Stimulated activated CD8-positive, alpha-beta memory T cell treated with anti-CD3 and anti-CD28 coated beads, Interleukin-12 subunit alpha, Interleukin-12 subunit beta, amount 100 ng/mL, for 24 hours (primary cell): Measurements from ENCODE around the gene KCNA4.
"Not testable (repeated sequence)": the region's sequence is repeated elsewhere in the genome, so short reads cannot be mapped to it uniquely, and the experiment has no call there.

ENCODE experiments used
- DNase-seq: peaks from one replicate; pipeline ENCODE4 v3.0.0-alpha.2; 2020; ENCODE audit errors: extremely low read depth

KCNA4 gene

DNA sequence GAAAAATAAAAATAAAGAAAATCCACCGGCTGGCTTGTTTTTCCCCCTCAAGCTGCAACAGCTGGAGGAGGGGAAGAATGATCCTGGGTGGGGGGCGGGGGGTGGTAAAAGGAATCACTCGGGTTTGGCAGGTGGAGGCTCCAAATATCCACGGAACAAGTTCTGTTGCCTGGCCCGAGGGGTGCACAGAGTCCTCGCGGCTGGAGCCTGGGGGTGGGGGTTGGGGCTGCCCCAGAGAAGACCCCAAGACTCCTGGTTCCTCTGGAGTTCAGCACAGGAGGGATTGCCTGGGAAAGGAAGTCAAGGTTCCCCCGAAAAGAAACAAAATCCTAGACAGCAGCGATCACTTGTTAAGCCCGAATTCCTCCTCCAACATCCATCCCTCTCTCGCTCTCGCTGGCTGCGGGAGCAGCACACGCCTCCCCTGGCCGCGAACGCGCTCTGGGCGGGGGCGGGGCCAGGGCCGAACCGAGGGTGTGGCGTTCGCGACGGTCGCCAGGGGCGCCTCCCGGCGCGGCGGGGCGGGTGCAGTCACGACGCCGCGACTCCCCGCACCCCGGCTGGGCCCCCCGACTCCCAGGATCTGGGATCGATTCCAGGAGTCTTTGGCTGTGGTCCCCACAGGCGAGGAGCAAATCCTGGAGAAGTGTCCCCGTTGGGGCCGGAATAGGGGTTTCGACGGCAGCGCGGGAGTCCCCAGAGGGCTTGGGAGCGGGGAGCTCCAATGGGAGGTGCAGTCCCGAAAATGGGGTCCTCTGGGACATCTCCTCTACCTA lies at the start of gene KCNA4:
TSS of gene KCNA4 (minus strand) at position 443 of the 776 bp plus-strand sequence. CDS start 4,352 bp downstream, outside the sequence.
- no peak for DNase-seq

DNA sequence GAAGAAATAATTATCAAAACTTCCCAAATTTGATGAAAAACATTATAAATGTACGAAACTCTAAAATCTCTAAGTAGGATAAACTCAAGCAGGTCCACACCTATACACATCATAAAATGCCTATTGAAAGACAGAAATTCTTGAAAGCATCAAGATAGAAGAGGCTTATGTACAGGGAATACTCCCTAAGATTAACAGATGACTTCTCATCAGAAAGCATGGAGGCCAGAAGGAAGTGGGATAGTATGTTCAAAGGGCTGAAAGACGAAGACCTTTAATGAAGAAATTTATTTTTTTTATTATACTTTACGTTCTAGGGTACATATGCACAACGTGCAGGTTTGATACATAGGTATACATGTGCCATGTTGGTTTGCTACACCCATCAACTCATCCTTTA lies 45.3 kb upstream of the KCNA4 start:
- DNase-seq, result no peak

DNA sequence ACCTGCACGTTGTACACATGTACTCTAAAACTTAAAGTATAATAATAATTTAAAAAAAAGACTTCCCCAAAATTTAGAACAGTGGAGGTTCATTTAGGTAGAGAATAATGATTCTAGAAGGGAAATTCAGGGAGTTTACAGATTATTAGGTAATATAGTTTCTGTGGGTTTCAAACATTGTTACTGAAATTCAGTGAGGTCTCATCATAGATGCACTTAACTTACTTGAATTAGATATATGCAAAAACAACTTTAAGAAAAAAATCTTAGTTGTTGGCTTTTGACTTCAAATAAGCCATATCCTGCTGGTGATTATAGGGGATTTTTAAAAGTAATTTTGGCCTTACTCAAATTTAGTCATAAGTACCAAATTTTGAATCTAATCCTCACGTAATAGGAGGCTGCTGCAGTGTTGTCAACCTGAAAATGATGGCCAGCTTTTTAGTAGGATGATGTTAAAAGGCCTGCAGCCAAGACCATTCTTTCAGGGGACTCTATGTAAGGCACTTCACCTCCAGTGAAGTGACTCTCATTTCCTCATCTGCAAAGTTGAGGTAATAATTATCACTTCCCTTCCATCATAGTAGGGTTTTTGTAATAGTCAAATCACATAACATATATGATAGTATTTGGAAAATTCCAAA lies 42.5 kb upstream of the KCNA4 start:
- no peak for DNase-seq

DNA sequence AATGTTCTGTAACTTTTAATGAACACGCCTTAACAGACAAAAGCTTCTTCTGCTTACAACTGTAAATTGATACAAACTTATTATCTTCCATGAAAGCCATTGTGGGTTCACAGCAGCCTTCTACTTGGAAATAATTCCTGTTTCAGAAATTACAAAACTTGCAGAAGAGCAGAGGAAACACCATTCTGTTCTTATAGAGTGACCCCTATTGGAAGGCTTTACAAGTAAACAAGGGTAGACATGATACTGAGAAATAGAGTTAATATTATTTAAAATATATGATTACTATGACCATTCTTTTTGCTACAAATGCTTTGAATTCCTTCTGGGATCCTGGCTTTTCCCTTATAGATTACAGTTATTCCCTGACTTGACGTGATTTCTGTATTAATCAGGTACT lies 32.4 kb upstream of the KCNA4 start:
- DNase-seq, result no peak

DNA sequence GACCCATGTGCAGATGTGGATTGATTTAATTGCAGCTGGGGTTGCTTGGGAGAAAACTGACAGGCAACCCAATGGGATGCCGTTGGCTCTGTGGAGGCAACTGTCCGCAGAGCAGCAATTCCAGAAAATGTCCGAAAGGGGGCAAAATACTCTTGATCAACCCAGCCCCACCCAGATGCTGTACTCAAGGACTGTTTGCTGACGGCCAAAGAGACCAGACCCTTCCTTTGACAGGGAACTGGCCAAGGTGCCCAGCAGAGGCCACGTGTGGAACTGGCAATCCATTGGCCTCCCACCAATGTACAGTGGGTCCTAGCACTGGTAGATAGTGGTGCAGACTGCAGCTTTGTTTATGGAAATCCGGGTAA lies 29.7 kb upstream of the KCNA4 start:
- no peak for DNase-seq

DNA sequence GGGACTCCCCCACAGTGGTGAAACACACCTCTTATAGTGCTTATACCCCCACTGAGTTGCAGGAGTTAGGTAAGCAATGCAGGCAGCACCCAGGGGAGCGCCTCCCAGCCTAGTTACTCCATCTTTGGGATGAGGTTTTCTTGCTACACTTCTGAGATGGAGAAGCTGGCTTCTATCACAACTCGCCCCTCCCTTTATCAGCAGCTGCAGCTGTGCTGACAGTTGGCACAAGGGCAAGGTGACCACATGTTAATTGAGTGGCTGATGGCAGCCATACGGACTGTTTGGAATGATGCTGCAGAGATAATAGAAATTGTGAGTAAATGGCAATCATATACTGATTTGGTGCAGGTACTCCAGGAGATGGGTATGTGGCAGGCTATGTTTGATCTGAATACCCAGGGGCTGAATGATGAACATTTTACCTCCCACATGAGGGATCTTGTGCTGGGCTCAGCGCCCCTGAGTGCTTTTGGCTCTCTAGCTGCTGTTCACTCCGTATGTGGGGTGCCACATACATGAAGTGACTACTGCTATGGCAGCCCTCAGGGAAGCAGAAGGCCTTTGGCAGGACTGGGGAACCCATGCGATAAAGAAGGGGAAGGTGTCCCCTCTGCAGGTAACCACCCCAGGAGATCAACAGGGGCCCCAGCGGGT lies 29.2 kb upstream of the KCNA4 start:
- no peak for DNase-seq

DNA sequence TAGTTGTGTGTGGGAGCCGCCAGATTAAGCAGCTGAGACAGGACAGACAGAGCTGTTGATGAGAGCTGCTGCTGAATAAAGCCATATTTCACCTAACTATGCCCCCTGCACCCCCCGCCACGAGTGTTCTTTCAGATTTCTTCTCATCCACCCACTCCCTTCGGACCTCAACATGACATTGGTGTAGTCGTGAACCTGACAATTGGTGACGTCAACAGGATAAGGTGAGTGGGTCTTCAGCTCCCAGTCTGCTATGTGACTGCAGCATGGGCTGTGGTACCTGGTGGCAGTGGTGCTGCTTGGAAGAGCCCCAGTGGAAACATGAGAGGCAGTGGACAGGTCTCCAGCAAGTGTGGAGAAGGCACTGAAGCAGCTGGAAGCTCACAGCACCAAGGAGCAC lies 28.3 kb upstream of the KCNA4 start:
- no peak for DNase-seq

DNA sequence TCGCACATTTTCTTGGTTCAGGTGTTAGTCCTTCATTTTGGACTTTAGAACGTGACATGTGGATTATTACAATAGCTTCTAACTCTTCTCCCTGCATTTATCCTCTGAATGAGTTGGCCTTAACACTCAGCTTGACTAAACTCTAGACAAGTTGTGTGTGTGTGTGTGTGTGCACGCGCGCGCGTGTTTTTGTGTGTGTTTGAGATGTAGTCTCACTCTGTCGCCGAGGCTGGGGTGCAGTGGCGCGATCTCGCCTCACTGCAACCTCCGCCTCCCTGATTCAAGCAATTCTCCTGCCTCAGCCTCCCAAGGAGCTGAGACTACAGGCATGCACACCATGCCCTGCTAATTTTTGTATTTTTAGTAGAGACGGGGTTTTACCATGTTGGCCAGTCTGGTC lies 24.3 kb upstream of the KCNA4 start:
- DNase-seq, result no peak

DNA sequence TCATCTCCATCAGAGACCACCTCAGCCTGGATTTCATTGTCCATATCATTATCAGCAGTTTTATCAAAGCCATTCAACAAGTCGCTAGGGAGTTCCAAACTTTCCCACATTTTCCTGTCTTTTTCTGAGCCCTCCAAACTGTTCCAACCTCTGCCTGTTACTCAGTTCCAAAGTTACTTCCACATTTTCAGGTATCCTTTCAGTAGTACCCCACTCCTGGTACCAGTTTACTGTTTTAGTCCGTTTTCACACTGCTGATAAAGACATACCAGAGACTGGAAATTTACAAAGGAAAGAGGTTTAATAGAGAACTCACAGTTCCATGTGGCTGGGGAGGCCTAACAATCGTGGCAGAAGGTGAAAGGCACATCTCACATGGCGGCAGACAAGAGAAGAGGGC lies 17.9 kb upstream of the KCNA4 start:
- DNase-seq, result not testable (repeated sequence)

DNA sequence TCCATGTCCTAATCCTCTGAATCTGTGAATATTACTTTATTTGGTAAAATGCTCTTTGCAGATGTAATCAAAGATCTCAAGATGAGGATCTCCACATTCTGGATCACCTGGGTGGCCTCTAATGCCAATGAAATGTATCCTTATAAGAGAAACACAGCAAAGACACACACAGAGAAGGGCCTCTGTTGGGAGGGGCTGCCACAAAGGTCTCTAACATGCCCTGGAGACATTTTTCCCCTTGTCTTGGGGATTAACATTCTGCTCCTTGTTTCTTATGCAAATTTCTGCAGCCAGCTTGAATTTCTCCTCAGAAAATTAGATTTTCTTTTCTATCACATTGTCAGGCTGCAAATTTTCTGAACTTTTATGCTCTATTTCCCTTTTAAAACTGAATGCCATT lies 17.3 kb upstream of the KCNA4 start:
- not testable (repeated sequence) for DNase-seq

DNA sequence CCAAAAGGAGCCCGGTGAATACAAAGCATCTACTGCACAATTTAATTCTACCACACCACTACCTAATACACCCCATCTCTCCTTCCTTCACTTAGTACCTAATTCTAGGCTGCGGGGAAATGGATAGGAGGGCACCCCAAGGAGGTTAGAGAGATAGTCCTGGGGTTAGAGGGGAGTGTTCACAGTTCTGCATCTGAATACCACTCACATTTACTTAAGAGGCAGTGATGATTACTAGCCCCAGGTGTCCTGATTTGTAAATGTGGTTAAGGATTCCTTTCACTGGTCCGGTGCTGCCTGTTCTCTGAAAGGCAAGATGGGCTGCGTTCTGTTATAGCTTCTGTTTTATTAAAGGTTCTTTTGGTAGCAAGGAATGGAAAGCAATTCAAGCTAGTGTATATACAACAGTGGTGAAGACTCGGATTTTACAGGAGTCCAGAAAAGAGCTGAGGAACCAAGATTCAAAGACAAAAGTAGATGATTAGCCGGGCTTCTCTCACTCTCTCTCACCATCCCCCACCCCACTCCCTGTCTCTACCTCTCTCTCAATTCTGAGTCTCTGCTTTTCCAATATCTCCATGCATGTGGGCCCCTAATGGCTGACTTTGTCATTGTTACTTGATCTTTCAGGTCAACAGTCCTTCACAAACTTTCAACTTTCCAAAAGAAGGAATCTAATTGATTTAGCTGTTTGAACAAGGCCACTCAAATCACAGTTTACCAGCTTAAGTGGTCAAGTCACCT lies 8.7 kb upstream of the KCNA4 start:
- no peak for DNase-seq

DNA sequence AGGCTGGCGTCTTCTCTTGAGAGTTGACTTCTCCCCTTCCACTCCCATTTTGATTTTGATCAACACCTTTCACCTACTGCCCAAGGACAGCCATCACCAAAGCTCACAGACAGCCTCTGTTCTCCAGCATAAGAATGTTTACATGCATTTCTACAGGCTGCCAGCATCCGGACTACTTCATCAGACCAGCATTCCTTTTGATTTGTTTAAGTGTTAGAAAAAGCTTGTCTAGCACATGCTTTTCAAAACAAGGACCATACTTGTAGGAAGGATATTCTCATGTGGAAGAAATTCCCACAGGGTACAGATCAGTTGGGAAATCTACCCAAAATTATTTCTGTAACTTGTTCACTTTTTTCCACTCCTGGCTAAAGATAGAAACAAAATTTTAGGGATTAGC lies 6.2 kb upstream of the KCNA4 start:
- no peak for DNase-seq

DNA sequence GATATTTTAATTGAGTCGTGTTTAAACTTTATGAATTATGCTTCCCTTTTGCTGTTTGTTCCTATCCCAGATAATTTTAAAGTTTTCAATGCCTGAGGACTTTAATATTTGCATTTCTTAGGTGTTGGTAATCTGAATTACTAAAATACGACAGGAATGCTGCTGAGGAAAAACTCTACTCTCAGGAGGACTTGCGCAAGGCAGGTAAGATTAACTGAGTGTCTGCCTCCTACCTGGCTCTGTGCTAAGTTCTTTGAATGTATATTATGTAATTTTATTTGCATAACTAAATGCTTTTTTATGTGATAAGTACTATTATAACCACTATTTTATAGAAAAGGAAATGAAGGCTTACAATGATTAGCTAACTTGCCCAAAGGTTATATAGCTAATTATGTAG lies 2.7 kb upstream of the KCNA4 start:
- DNase-seq, result no peak

DNA sequence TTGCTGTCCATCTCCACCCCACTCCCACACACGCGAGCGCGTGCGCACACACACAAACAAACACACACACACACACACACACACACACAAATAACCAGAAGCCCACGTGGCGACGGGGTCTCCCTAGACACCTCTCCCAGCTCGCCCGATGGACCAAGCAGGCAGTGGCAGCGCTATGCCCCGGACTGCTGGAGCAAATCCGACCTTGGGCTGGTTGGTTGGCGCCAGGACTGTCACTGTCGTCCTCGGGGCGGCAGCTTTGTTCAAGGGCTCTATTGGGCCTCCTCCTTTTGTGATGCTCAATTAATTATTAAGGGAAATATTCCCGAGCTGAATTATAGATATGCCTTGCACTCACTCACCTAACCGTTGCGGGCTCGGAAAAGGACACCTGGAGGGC lies 1.7 kb upstream of the KCNA4 start:
- DNase-seq, result no peak

DNA sequence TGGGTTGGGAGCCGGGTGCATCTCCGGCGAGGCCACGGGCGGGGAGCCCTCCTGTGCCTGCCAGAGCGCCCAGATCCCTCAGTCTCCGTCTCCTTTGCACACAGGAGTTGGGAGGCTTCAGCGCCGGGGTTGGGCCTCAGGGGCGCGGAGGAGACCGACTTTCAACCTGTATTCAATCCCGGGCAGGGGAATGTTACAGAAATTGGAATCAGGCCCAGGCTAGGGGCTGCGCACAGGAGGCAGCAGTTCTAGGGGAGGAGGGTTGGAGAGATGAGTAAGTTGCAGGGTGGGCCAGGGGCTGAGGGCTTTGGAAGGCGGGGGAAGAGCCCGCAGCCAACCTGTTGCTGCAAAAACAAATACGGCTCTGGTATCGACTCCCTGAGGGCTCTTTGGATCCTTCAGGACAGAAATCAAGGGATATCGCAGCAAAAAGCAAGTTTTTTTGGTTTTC lies 640 bp upstream of the KCNA4 start:
- no peak for DNase-seq

DNA sequence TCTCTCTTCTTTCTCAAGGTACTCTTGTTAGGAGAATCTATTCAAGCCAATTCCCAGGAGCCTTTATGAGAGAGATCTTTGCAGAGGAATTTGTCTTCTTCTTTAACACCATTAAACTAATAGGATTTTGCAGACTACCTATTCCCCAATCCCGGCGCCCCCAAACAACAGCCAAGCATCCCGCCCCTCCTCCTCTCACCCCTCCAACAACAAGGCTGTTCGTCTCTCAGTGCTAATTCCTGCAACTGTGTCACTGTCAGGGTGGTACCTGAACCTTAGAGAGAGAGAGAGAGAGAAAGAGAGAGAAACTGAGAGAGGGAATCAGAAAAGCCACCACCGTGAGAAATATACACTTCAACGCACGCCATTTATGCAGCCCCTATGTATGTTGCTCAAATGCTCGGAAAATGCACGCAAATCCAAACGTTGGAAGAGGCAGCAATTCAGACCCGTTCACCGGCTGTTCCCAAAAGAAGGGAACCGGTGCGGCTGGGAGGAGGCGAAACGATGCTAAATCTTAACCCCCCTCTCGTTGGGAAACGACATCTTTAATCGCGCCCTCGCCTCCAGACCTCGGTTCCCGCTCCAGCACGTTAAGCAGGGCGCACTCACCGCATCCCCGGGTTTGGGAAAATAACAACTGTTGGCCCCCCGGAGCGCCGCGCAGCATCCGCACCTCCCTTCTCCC lies 961 bp downstream of the KCNA4 start:
- no peak for DNase-seq

DNA sequence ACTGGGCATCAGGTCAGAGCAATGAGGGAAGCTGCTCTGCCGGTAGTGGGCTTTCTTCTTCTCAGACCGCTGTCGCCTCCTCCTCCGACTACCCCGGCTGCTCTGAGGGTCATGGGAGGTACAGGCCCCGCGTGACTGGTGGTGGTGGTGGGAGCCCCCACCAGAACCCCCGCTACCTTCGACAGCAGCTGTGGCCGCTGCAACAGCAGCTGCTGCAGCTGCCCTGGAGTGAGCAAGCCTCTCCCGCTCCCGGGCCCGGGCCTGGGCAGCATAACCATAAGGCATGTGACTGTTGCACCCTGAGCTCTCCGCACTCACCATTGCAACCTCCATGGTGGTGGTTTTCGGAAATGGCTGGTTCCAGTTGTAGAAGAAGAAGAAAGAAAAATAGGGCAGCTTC lies 4.5 kb downstream of the KCNA4 start:
- no peak for DNase-seq

DNA sequence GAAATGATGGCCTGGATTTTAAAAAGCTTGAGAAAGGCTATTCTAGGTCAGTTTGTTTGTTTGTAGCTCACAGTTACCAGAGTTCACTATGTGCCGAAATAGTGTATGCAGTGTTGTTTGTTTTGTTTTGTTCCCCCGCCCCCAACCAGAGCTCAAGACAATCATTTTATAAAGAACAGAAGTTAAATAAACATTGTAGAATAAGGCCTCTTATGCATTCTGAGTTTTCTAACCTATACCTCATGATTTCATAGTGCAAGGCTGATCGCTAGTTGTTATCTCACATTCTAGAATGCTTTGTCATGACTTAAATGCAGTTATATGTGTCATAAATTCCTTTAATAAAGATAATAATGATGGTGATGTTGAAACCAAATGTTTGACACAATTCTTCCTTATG lies 7.8 kb downstream of the KCNA4 start:
- DNase-seq, result no peak

DNA sequence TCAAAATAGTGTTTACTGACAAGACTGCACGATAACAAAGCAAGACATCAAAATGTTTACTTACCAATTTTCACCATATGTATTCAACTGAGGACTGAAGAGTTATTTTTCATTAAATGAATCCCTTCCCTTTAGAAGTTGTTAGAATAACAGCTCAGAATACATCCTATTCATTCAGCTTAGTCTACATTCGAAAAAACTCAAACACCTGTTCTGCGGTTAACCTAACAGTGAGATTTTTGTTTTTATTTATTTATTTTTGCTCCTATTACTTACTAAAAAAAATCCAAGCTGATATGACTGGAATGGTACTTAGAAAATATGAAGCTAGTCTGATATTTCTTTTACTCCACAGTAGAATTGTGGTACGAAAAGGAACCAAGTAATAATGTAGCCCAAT lies 10.0 kb downstream of the KCNA4 start:
- no peak for DNase-seq

DNA sequence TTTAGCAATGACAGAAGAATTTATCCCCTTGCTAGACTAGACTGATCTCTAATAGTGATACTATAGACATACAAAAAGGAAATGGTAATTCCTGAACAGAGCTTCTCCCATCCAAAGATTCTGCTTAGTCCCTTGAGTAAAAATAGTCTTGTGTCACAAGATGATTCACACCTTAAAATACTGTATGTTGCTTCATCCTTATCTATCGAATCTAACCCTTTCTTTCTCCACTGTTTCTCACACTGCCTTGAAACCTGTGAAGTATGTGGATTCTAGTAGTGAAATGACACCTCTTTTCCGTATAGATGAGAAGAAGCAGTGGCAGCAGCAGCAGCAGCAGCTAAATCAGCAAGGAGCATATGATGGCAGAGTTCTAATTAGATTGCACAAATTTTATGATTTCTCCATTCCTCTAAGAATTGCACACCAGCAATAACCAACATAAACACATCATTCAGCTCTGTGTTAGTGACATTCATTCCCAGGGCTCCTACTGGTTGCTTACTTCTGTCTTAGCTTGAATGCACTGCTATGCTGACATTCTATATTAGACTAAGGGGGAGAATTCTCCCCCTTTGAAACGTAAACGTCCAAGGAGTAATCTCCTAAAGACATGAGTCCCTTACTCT lies 14.6 kb downstream of the KCNA4 start:
- DNase-seq, result no peak
